Spleen (tissue), 11 donors: ENCODE results near the gene USP24. TPM values are rescaled to one million over a fixed set of nuclear protein-coding genes. Genes with fewer than 3 reads are reported as not detected.
"Not testable (repeated sequence)": the region's sequence is repeated elsewhere in the genome, so short reads cannot be mapped to it uniquely, and the experiment has no call there.

ENCODE experiments used
- DNase-seq: peaks from one replicate; pipeline ENCODE4 v3.0.0-alpha.2; 2020
- H3K27ac ChIP-seq, 8 donors: fragments of 200-600 bp; sonication (generic) in 7 of 8; 1 replicate in 4 of 8; 2 replicates in 4 of 8; pipeline versions ENCODE4 v1.5.0 to v1.8.0; 2016 to 2021; ENCODE audit warnings: inconsistent platforms in 4 of 8, mild to moderate bottlenecking in 4 of 8, moderate library complexity in 1 of 8
- H3K27me3 ChIP-seq, 7 donors: fragments of 200-600 bp; sonication (generic) in 6 of 7; replicated peaks in 1 of 7; 1 replicate in 4 of 7; 2 replicates in 3 of 7; pipeline versions ENCODE4 v1.5.0 to v1.8.0; 2016 to 2021; ENCODE audit warnings: inconsistent platforms in 3 of 7, mild to moderate bottlenecking in 1 of 7
- H3K36me3 ChIP-seq, 6 donors: fragments of 200-600 bp; sonication (generic) in 5 of 6; 1 replicate in 4 of 6; 2 replicates in 2 of 6; pipeline versions ENCODE4 v1.5.0 to v1.8.0; 2016 to 2021; ENCODE audit warnings: inconsistent platforms in 2 of 6
- H3K4me1 ChIP-seq, 6 donors: fragments of 200-600 bp; sonication (generic) in 5 of 6; 1 replicate in 3 of 6; 2 replicates in 3 of 6; pipeline versions ENCODE4 v1.5.0 to v1.8.0; 2016 to 2021; ENCODE audit warnings: inconsistent platforms in 3 of 6
- H3K4me3 ChIP-seq, 8 donors: fragments of 200-600 bp; sonication (generic) in 7 of 8; 1 replicate in 4 of 8; 2 replicates in 4 of 8; pipeline versions ENCODE4 v1.5.0 to v1.8.0; 2016 to 2021; ENCODE audit warnings: inconsistent platforms in 4 of 8, mild to moderate bottlenecking in 4 of 8, moderate library complexity in 2 of 8
- H3K9me3 ChIP-seq, 8 donors: fragments of 200-600 bp; sonication (generic) in 7 of 8; 1 replicate in 4 of 8; 2 replicates in 4 of 8; pipeline versions ENCODE4 v1.5.0 to v1.8.0; 2016 to 2021; ENCODE audit warnings: inconsistent platforms in 4 of 8
- POLR2A ChIP-seq, 3 donors: fragments of 450-650 bp; IDR thresholded peaks; one replicate each; pipeline ENCODE4 v1.5.1; 2017; ENCODE audit warnings: antibody characterized with exemption in 3 of 3, mild to moderate bottlenecking in 1 of 3
- POLR2AphosphoS5 ChIP-seq, 3 donors: sonication (generic); formaldehyde crosslinking; IDR thresholded peaks; one replicate each; pipeline ENCODE4 v1.5.1; 2017; ENCODE audit warnings: antibody characterized with exemption in 3 of 3
- WGBS, 5 donors: extraction: QIAGEN DNeasy Blood & Tissue Kit in 3 of 5; methylation state at CpG; one replicate each; pipeline versions ENCODE4 v1.1.5 to v1.1.7; 2013 to 2018; 5-methylcytosine and 5-hydroxymethylcytosine counted together
- intact Hi-C: fragments of 100-400 bp; cut with DNase I; formaldehyde crosslinking; loops from one replicate; pipeline ENCODE4 v1.15.0; 2023; ENCODE audit warnings: low total_unique reads
- polyA plus RNA-seq, 3 donors: library from polyadenylated mRNA; stranded (reverse); fragments of 200-250 nt; gene quantifications; one replicate each; pipeline ENCODE4 v1.2.1, GENCODE V29; 2013
- total RNA-seq, 7 donors: library from RNA; depleted of rRNA in 3 of 7; stranded (reverse); fragments of >200 nt in 3 of 7; fragmentation: NEBNext Ultra II Directional in 4 of 7; extraction: Animal tissue kit (Norgen Biotek cat#: 25700) in 4 of 7; gene quantifications; one replicate each; pipeline versions ENCODE4 v1.1.0 to v1.2.1, GENCODE V29; 2016 to 2021
- TF ChIP-seq, protein P1 (sequence below), 11 experiments: fragments of 200-600 bp in 7 of 11; fragments of 450-650 bp in 4 of 11; sonication (generic) in 4 of 11; IDR thresholded peaks in 8 of 11; conservative IDR thresholded peaks in 3 of 11; 1 replicate in 7 of 11; 2 replicates in 4 of 11; pipeline versions ENCODE4 v1.4.0 to v1.8.0; 2016 to 2021; ENCODE audit warnings: antibody characterized with exemption in 11 of 11, inconsistent platforms in 4 of 11, mild to moderate bottlenecking in 1 of 11
- donor health status: healthy with polysubstance abuse.
- donor health status: DM: no; HTN: no; CAD: no; lungs with moderate emphysema.
- donor health status: DM: no; HTN: no; CAD: no.
- donor health status: Bipolar disorder and iron deficiency.
- donor health status: healthy.
- donor health status: DM: no; HTN: no; CAD: no.
- donor health status: DM: yes; HTN: yes; CAD: no.

Gene USP24
- total and polyA plus RNA-seq, 10 donors: 11.6 to 94.5 (median 70.1) TPM

DNA sequence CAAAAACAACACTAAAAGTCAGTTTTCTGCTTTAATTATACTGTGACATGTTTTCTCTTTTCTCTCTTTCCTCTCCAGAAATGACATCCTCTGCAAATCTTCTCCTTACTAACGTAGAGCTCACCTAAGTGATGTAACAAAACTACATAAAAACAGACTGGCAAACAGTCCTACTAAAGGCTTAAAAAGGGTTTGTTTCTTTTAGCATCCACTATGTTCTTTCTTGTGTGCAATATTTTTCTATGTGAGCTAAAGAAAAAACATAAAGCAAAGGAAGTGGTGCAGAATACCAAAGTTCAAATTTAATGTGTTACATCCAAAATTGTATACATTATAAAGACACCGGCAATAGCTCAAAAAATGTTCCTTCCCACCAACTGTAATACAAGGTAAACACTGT lies 14.5 kb downstream of the USP24 start:
- WGBS, 5 donors: 61 to 83% (median 74%) methylated on average over 2 of the region's 2 CpGs

DNA sequence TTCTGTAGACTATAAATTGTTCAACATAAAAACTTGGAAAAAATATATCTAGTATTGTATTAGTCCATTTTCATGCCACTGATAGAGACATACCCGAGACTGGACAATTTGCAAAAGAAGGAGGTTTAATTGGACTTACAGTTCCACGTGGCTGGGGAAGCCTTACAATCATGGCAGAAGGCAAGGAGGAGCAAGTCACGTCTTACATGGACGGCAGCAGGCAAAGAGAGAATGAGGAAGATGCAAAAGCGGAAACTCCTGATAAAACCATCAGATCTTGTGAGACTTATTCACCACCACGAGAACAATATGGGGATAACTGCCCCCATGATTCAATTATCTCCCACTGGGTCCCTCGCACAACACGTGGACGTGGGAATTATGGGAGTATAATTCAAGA lies 15.4 kb downstream of the USP24 start:
- DNase-seq, intact Hi-C loops, H3K27me3 ChIP-seq, H3K9me3 ChIP-seq, H3K4me3 ChIP-seq, H3K27ac ChIP-seq: not testable (repeated sequence)
- Histone ChIP-seq H3K4me1 (peaks cover 27 to 97% (median 64%) of the 10 kb centered on the region in 6 donors), H3K36me3 (peaks cover 0 to 25% (median 0%) of the 10 kb centered on the region in 6 donors)
- WGBS, 5 donors: 87 to 95% (median 93%) methylated on average over 9 of the region's 9 CpGs

More for the DNA sequence above, 14.5 kb downstream of the USP24 start:
- peaks cover 0 to 25% (median 0%) of the 10 kb centered on the region in 6 donors for H3K36me3 ChIP-seq
- H3K27ac ChIP-seq: no peak overlapping the region
- TF ChIP-seq POLR2AphosphoS5 (IDR thresholded peaks at IDR 0.05) (no peak), POLR2A (IDR thresholded peaks at IDR 0.05) (no peak)
- TF ChIP-seq, protein P1, sequence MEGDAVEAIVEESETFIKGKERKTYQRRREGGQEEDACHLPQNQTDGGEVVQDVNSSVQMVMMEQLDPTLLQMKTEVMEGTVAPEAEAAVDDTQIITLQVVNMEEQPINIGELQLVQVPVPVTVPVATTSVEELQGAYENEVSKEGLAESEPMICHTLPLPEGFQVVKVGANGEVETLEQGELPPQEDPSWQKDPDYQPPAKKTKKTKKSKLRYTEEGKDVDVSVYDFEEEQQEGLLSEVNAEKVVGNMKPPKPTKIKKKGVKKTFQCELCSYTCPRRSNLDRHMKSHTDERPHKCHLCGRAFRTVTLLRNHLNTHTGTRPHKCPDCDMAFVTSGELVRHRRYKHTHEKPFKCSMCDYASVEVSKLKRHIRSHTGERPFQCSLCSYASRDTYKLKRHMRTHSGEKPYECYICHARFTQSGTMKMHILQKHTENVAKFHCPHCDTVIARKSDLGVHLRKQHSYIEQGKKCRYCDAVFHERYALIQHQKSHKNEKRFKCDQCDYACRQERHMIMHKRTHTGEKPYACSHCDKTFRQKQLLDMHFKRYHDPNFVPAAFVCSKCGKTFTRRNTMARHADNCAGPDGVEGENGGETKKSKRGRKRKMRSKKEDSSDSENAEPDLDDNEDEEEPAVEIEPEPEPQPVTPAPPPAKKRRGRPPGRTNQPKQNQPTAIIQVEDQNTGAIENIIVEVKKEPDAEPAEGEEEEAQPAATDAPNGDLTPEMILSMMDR (IDR thresholded peaks at IDR 0.05 in 8 of 11, conservative IDR thresholded peaks at IDR 0.05 in 3 of 11): no peak
- no peaks in the 10 kb centered on the region for H3K27me3 ChIP-seq
- no peak overlapping the region for H3K4me3 ChIP-seq
- intact Hi-C loops: no loop called here
- no peaks in the 10 kb centered on the region for H3K9me3 ChIP-seq
- peaks cover 30 to 97% (median 64%) of the 10 kb centered on the region in 6 donors for H3K4me1 ChIP-seq
- DNase-seq: no peak

DNA sequence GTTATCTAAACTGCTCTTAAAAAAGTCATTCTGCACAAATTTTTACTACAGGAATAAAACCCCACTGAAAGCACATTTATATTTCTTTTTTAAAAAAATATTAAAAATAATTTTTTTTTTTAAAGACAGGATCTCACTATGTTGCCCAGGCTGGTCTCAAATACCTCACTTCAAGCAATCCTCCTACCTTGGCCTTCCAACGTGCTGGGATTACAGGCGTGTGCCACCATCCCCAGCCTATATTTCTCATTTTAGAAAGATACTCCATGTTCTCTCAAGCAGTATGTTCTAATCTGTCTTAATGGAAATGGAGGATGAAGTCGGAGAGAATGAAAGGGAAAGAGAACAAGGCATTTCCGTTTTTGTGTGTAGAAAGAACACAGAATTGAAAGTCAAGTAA lies 17.1 kb downstream of the USP24 start:
- Histone ChIP-seq H3K4me1 (peaks cover 23 to 97% (median 56%) of the 10 kb centered on the region in 6 donors), H3K36me3 (peaks cover 0 to 22% (median 0%) of the 10 kb centered on the region in 6 donors), H3K27ac (no peak overlapping the region), H3K4me3 (no peak overlapping the region), H3K9me3 (no peaks in the 10 kb centered on the region), H3K27me3 (no peaks in the 10 kb centered on the region)
- TF ChIP-seq, protein P1 (IDR thresholded peaks at IDR 0.05 in 8 of 11, conservative IDR thresholded peaks at IDR 0.05 in 3 of 11): no peak
- TF ChIP-seq POLR2A (IDR thresholded peaks at IDR 0.05): no peak
- TF ChIP-seq POLR2AphosphoS5 (IDR thresholded peaks at IDR 0.05): no peak
- 88 to 97% (median 92%) methylated on average over 4 of the region's 4 CpGs for WGBS, 5 donors
- intact Hi-C loops: no loop called here
- no peak for DNase-seq

DNA sequence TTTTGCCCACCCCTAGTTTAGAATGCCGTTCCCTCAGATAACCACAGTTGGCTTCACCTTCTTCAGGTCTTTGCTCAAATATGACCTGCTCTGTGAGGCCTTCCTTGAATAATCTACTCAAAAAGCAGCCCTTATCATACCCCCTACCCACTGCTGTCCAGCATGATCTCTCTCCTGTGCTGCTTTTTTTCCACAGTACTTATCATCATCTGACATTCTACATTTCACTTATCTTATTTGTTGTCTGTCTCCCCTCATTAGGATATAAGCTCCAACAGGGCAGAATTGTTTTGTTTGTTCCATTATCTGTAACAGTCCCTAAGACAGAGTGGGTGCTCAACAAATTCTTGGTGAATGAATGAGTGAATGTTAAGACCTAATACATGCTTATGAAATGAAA lies 18.1 kb downstream of the USP24 start:
- TF ChIP-seq POLR2A (IDR thresholded peaks at IDR 0.05) (no peak), POLR2AphosphoS5 (IDR thresholded peaks at IDR 0.05) (no peak)
- TF ChIP-seq, protein P1 (IDR thresholded peaks at IDR 0.05 in 8 of 11, conservative IDR thresholded peaks at IDR 0.05 in 3 of 11): no peak
- H3K4me1 ChIP-seq: peaks cover 23 to 97% (median 55%) of the 10 kb centered on the region in 6 donors
- intact Hi-C loops: no loop called here
- no peaks in the 10 kb centered on the region for H3K27me3 ChIP-seq
- H3K36me3 ChIP-seq: peaks cover 0 to 20% (median 0%) of the 10 kb centered on the region in 6 donors
- H3K4me3 ChIP-seq: no peak overlapping the region
- DNase-seq: no peak
- no peaks in the 10 kb centered on the region for H3K9me3 ChIP-seq
- WGBS, 5 donors: 85 to 100% (median 96%) methylated on average over 1 of the region's 1 CpG
- H3K27ac ChIP-seq: peak overlapping the region in 1 of 8 donors; percentile 51
